ENCODE data around the gene PIK3R5. TPM values are rescaled to one million over a fixed set of nuclear protein-coding genes. Genes with fewer than 3 reads are reported as not detected.

PIK3R5 gene
- total and polyA plus RNA-seq, 11 donors: 1.4 to 21.6 (median 2.4) TPM

DNA sequence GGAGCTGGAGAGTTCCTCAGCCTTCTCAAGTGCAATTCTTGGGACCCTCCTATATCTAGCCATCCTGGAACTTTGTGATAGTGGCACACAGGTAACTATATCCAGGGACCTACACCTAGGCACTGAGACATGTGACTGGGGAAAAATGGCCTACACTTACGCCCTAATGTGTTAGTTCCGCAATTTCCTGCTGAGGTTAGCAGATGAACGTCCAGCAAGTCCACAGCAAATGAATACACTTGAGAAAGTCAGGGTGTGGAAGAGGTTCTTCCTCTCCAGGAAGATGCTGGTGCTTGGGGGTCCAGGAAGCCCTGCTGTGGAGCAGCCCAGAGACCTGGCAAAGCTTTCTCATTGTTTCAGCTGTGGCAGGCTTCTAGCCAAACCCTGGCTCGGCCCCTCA is 20.8 kb downstream of the PIK3R5 start:
- intact Hi-C loops (cut with DNase I): no loop called here
- H3K27me3 ChIP-seq: peaks cover 0 to 30% (median 0%) of the 10 kb centered on the region in 9 donors
- 60 to 78% (median 74%) methylated on average over 4 of the region's 4 CpGs for WGBS, 4 donors
- peaks cover 0 to 5% (median 0%) of the 10 kb centered on the region in 9 donors for H3K36me3 ChIP-seq
- H3K4me3 ChIP-seq: no peak overlapping the region
- H3K27ac ChIP-seq: peak overlapping the region in 1 of 12 donors; percentile 82
- H3K9me3 ChIP-seq: peaks cover 0 to 4% (median 0%) of the 10 kb centered on the region in 12 donors
- DNase-seq (no peak), ATAC-seq (peak in 2 of 4 donors; percentile 34 to 42)
- peaks cover 0 to 64% (median 0%) of the 10 kb centered on the region in 12 donors for H3K4me1 ChIP-seq
- TF ChIP-seq, protein P1, sequence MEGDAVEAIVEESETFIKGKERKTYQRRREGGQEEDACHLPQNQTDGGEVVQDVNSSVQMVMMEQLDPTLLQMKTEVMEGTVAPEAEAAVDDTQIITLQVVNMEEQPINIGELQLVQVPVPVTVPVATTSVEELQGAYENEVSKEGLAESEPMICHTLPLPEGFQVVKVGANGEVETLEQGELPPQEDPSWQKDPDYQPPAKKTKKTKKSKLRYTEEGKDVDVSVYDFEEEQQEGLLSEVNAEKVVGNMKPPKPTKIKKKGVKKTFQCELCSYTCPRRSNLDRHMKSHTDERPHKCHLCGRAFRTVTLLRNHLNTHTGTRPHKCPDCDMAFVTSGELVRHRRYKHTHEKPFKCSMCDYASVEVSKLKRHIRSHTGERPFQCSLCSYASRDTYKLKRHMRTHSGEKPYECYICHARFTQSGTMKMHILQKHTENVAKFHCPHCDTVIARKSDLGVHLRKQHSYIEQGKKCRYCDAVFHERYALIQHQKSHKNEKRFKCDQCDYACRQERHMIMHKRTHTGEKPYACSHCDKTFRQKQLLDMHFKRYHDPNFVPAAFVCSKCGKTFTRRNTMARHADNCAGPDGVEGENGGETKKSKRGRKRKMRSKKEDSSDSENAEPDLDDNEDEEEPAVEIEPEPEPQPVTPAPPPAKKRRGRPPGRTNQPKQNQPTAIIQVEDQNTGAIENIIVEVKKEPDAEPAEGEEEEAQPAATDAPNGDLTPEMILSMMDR (IDR thresholded peaks at IDR 0.05): no peak
- TF ChIP-seq POLR2A (IDR thresholded peaks at IDR 0.05): no peak

- no peak for DNase-seq
- intact Hi-C loops (cut with DNase I): no loop called here
These were observed 21.4 kb downstream of the PIK3R5 start for GRCh38 chr17:8944083-8944482.

GRCh38 chr17:8941980-8942622 is 23.4 kb downstream of the PIK3R5 start:
- Histone ChIP-seq H3K9me3 (peaks cover 0 to 7% (median 0%) of the 10 kb centered on the region in 12 donors), H3K4me1 (peaks cover 0 to 56% (median 0%) of the 10 kb centered on the region in 12 donors), H3K27me3 (peaks cover 0 to 32% (median 0%) of the 10 kb centered on the region in 9 donors), H3K4me3 (no peak overlapping the region), H3K27ac (peak overlapping the region in 1 of 12 donors; percentile 77), H3K36me3 (peaks cover 0 to 5% (median 0%) of the 10 kb centered on the region in 9 donors)
- 53 to 59% (median 54%) methylated on average over 8 of the region's 8 CpGs for WGBS, 4 donors
- DNase-seq: peak in 1 of 5 donors; percentile 63
- TF ChIP-seq, protein P1 (IDR thresholded peaks at IDR 0.05): no peak
- TF ChIP-seq POLR2A (IDR thresholded peaks at IDR 0.05): no peak
- ATAC-seq: no peak
- intact Hi-C loops (cut with DNase I): no loop called here

More at GRCh38 chr17:8944083-8944482, 21.4 kb downstream of the PIK3R5 start:
- Histone ChIP-seq H3K27me3 (peaks cover 0 to 32% (median 0%) of the 10 kb centered on the region in 9 donors), H3K27ac (no peak overlapping the region), H3K4me3 (no peak overlapping the region), H3K9me3 (peaks cover 0 to 4% (median 0%) of the 10 kb centered on the region in 12 donors), H3K36me3 (peaks cover 0 to 5% (median 0%) of the 10 kb centered on the region in 9 donors), H3K4me1 (peaks cover 0 to 63% (median 0%) of the 10 kb centered on the region in 12 donors)
- TF ChIP-seq, protein P1 (IDR thresholded peaks at IDR 0.05): no peak
- TF ChIP-seq POLR2A (IDR thresholded peaks at IDR 0.05): no peak
- ATAC-seq: no peak

DNA sequence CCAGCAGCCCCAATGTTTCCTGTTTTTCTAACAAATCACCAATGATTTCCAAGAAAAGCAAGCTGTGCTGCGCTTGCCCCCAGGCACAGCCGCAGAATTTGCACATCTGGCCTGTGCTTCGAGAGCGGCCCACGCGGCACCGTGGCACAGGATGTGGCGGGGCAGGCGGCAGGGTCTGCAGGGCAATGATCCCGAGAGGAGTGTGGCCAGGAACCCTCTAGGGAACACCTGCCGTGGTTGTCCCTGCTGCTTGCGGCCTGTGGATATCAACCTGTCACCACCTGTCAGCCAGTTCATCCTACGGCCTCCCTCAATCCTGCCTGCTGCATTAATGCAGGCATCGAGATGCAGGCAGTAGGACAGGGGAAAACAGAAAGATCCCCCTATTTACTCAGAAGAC is 24.0 kb downstream of the PIK3R5 start:
- Histone ChIP-seq H3K27ac (peak overlapping the region in 1 of 12 donors; percentile 77), H3K4me1 (peaks cover 0 to 56% (median 0%) of the 10 kb centered on the region in 12 donors), H3K9me3 (peaks cover 0 to 7% (median 0%) of the 10 kb centered on the region in 12 donors), H3K27me3 (peaks cover 0 to 29% (median 0%) of the 10 kb centered on the region in 9 donors), H3K36me3 (peaks cover 0 to 5% (median 0%) of the 10 kb centered on the region in 9 donors), H3K4me3 (no peak overlapping the region)
- intact Hi-C loops (cut with DNase I): no loop called here
- no peak for TF ChIP-seq POLR2A (IDR thresholded peaks at IDR 0.05)
- TF ChIP-seq, protein P1 (IDR thresholded peaks at IDR 0.05): no peak
- 63 to 79% (median 70%) methylated on average over 14 of the region's 14 CpGs for WGBS, 4 donors
- DNase-seq (peak in 1 of 5 donors; percentile 74), ATAC-seq (no peak)

All from heart left ventricle (tissue), 16 donors.